ENCODE data around the gene KCNK16.

KCNK16 gene

GRCh38 chr6:39321761-39322160 is 741 bp downstream of the KCNK16 start:
- DNase-seq (ENCODE audit: low read depth), result no peak
- TF ChIP-seq CTCF (IDR thresholded peaks at IDR 0.05; ENCODE audit: insufficient read depth, low read depth, low read length, missing control alignments), result no peak

GRCh38 chr6:39320363-39320984 is 2.0 kb downstream of the KCNK16 start:
- no peak for TF ChIP-seq CTCF (IDR thresholded peaks at IDR 0.05; ENCODE audit: insufficient read depth, low read depth, low read length, missing control alignments)
- H3K4me3 ChIP-seq (ENCODE audit: low read length), result no peak overlapping the region
- DNase-seq (ENCODE audit: low read depth), result no peak

More at GRCh38 chr6:39321761-39322160, 741 bp downstream of the KCNK16 start:
- H3K4me3 ChIP-seq (ENCODE audit: low read length), result no peak overlapping the region

DNA sequence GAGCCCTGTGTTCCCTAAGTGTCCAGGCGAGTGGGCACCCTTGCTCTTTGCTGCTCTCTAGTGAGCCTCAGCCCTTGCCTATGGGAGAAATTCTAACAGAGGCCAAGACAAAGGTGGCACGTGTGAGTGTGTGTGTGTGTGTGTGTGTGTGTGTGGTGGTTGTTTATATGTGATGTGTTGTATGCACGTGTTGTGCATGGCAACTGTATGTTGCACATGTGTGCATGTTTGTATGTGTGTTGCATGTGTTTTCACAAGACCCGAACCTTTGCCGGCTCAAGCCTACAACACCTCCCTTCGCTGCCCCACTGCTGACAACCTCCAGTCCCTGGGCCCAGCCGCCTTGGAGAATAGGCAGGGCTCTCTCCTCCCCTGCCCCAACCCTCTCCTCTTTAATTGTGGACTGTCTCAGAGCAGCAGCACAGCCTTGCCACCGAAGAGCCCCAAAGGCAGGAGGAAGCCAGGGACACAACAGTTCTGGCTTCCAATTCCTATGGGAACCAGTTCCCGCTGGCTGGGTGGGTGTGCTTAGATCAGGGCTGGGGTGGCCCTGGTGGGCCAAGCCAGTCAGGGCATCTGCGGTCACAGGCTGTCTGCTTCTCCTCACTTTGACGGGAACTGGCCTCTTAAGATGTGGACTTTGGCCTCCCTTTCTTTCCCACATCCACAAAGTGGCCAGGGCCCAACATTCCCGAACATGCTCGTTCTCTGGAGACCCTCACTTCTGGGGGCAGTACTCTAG is 2.7 kb downstream of the KCNK16 start:
- H3K4me3 ChIP-seq (ENCODE audit: low read length), result no peak overlapping the region
- no peak for TF ChIP-seq CTCF (IDR thresholded peaks at IDR 0.05; ENCODE audit: insufficient read depth, low read depth, low read length, missing control alignments)
- DNase-seq (ENCODE audit: low read depth), result no peak

DNA sequence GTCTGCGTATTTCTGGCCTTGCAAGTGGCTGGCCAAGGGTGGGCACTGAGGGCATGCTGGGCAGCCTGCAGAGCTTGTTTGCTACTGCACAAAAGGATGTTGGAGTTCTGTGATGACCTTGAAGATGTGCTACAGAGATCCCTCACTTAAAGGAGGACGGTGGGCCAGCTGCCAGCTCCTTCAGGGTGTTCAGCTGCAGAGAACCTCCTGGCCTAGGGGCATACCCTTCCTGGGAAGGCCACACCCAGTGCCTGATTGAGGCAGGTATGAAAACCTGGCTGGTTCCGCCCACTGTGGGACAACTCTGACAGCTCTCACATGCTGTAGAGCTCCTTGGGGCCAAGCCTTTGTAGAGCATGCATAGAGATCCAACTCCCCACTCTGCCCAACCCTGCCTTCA is 5.2 kb downstream of the KCNK16 start:
- no peak for DNase-seq (ENCODE audit: low read depth)
- no peak for TF ChIP-seq CTCF (IDR thresholded peaks at IDR 0.05; ENCODE audit: insufficient read depth, low read depth, low read length, missing control alignments)
- no peak overlapping the region for H3K4me3 ChIP-seq (ENCODE audit: low read length)

DNA sequence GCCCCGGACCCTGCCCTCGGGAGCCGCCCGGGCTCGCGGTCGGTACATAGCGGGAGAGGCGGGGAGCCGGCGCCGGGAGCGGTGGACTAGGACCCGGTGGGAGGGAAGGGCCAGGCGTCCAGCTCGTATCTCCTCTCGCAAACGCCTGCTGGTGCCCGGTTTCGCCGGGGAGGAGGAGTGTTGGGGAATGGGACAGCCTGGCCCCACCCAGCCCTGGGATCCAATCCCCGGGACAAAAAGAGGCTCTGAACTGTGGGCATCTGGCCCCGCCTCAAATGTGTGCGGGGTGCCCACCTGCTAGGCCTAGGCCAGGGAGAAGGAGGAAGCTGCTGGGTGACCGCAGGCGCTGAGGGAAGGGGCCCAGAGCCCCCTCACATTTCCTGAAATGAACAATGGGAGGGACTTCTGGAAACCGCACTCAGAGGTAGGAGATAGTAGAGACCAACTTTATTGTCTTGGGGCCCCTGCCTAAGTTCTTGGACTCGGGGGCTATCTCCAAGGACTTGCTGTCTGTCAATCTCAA is 8.2 kb downstream of the KCNK16 start, which contains the start of gene KCNK17:
TSS of gene KCNK17 (minus strand) at position 147 of the 523 bp plus-strand sequence. CDS start at position 48, 99 bp downstream.
- no peak for DNase-seq (ENCODE audit: low read depth)
- TF ChIP-seq CTCF (IDR thresholded peaks at IDR 0.05; ENCODE audit: insufficient read depth, low read depth, low read length, missing control alignments), result no peak
- no peak within 1 kb of the TSS for H3K4me3 ChIP-seq (ENCODE audit: low read length)

- no peak for TF ChIP-seq CTCF (IDR thresholded peaks at IDR 0.05; ENCODE audit: insufficient read depth, low read depth, low read length, missing control alignments)
- H3K4me3 ChIP-seq (ENCODE audit: low read length), result no peak overlapping the region
- no peak for DNase-seq (ENCODE audit: low read depth)
Observed at GRCh38 chr6:39313526-39314272, 8.8 kb downstream of the KCNK16 start.
